Stomach (tissue), 9 donors: ENCODE data around the gene ACBD4. TPM values are rescaled to one million over a fixed set of nuclear protein-coding genes. Genes with fewer than 3 reads are reported as not detected.

Experiments used
- DNase-seq, 2 donors: peaks; one replicate each; pipeline versions ENCODE4 v3.0.0 to v3.0.0-alpha.2; 2013 to 2019
- H3K27ac ChIP-seq, 5 donors: fragments of 200-600 bp in 4 of 5; sonication (generic) in 4 of 5; one replicate each; pipeline ENCODE4 v1.5.1; 2013 to 2019; ENCODE audit warnings: mild to moderate bottlenecking in 1 of 5, moderate library complexity in 1 of 5
- H3K27me3 ChIP-seq, 3 donors: fragments of 200-600 bp; sonication (generic); one replicate each; pipeline ENCODE4 v1.5.1; 2017 to 2019; ENCODE audit warnings: mixed run types in 1 of 3
- H3K36me3 ChIP-seq, 4 donors: fragments of 200-600 bp; sonication (generic); 1 replicate in 3 of 4; 2 replicates in 1 of 4; pipeline ENCODE4 v1.5.1; 2016 to 2019
- H3K4me1 ChIP-seq, 4 donors: fragments of 200-600 bp; sonication (generic); one replicate each; pipeline ENCODE4 v1.5.1; 2016 to 2019
- H3K4me3 ChIP-seq, 4 donors: fragments of 200-600 bp; sonication (generic) in 3 of 4; one replicate each; pipeline ENCODE4 v1.5.1; 2016 to 2019; ENCODE audit warnings: mild to moderate bottlenecking in 1 of 4
- H3K9me3 ChIP-seq, 4 donors: fragments of 200-600 bp; sonication (generic); one replicate each; pipeline ENCODE4 v1.5.1; 2016 to 2019
- EP300 ChIP-seq: sonication (generic); formaldehyde crosslinking; IDR thresholded peaks from one replicate; pipeline ENCODE4 v1.6.1; 2017; ENCODE audit warnings: antibody characterized with exemption
- POLR2A ChIP-seq, 4 donors: fragments of 450-650 bp; IDR thresholded peaks; one replicate each; pipeline ENCODE4 v1.6.1; 2016; ENCODE audit warnings: antibody characterized with exemption in 4 of 4, control low read depth in 2 of 4, mild to moderate bottlenecking in 1 of 4, moderate library complexity in 1 of 4
- POLR2AphosphoS5 ChIP-seq, 3 donors: sonication (generic); formaldehyde crosslinking; IDR thresholded peaks; one replicate each; pipeline ENCODE4 v1.6.1; 2016; ENCODE audit warnings: antibody characterized with exemption in 3 of 3
- WGBS, 5 donors: extraction: QIAGEN DNeasy Blood & Tissue Kit in 3 of 5; methylation state at CpG; one replicate each; pipeline versions ENCODE4 v1.1.5 to v1.1.7; 2013 to 2018; 5-methylcytosine and 5-hydroxymethylcytosine counted together
- intact Hi-C: fragments of 100-400 bp; cut with DNase I; formaldehyde crosslinking; loops from one replicate; pipeline ENCODE4 v1.15.1; 2023; ENCODE audit warnings: low total_unique reads
- polyA plus RNA-seq, 3 donors: library from polyadenylated mRNA; stranded (reverse); fragments of 200-250 nt; gene quantifications; one replicate each; pipeline ENCODE4 v1.2.3, GENCODE V29; 2013
- total RNA-seq, 5 donors: library from RNA; depleted of rRNA; stranded (reverse); fragments of >200 nt; gene quantifications; one replicate each; pipeline versions ENCODE4 v1.1.0 to v1.2.3, GENCODE V29; 2014 to 2016
- TF ChIP-seq, protein P1 (sequence below), 7 experiments: fragments of 450-650 bp in 4 of 7; fragments of 200-600 bp in 3 of 7; sonication (generic) in 3 of 7; IDR thresholded peaks; one replicate each; pipeline ENCODE4 v1.5.1; 2016 to 2019; ENCODE audit warnings: antibody characterized with exemption in 7 of 7, control low read depth in 2 of 7, mild to moderate bottlenecking in 1 of 7
- donor health status: healthy with polysubstance abuse.
- donor health status: Bipolar disorder and iron deficiency.
- donor health status: healthy.

Gene ACBD4
- total and polyA plus RNA-seq, 8 donors, result 4.6 to 24.6 (median 17.1) TPM

DNA sequence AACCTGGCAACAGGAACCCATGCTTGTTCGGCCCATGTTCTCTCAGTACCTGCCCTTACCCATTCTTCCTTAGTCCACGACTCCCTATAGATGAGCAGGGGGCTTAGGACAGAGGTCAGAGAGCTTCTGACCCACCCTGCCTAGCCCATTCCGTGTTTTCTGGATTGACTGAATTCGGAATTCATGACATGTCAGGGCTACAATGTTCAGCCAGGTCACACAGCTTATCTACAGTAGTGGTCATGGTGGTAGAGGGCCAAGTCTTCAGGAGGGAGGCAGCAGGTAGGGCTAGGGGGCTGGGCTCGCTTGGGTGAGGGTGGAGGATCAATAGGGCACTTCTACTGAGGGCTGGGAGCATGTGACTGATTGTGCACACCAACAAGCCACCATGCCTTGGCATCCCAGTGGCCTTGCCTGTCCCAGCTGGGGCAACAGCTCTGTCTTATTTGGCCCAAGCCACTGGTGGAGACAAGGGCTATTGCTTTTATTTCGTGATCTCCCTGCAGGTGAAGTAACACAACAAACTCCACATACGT lies 29.3 kb downstream of the ACBD4 start:
- DNase-seq, result no peak
- H3K27ac ChIP-seq, result no peak overlapping the region
- peaks cover 0 to 17% (median 7%) of the 10 kb centered on the region in 4 donors for H3K36me3 ChIP-seq
- whole genome bisulfite sequencing, 5 donors, result 88 to 100% (median 92%) methylated on average over 7 of the region's 7 CpGs
- TF ChIP-seq POLR2AphosphoS5 (IDR thresholded peaks at IDR 0.05), result no peak
- TF ChIP-seq POLR2A (IDR thresholded peaks at IDR 0.05), result no peak
- no peak for TF ChIP-seq EP300
- TF ChIP-seq, protein P1, sequence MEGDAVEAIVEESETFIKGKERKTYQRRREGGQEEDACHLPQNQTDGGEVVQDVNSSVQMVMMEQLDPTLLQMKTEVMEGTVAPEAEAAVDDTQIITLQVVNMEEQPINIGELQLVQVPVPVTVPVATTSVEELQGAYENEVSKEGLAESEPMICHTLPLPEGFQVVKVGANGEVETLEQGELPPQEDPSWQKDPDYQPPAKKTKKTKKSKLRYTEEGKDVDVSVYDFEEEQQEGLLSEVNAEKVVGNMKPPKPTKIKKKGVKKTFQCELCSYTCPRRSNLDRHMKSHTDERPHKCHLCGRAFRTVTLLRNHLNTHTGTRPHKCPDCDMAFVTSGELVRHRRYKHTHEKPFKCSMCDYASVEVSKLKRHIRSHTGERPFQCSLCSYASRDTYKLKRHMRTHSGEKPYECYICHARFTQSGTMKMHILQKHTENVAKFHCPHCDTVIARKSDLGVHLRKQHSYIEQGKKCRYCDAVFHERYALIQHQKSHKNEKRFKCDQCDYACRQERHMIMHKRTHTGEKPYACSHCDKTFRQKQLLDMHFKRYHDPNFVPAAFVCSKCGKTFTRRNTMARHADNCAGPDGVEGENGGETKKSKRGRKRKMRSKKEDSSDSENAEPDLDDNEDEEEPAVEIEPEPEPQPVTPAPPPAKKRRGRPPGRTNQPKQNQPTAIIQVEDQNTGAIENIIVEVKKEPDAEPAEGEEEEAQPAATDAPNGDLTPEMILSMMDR (IDR thresholded peaks at IDR 0.05), result no peak
- H3K4me3 ChIP-seq, result no peak overlapping the region
- peaks cover 11 to 24% (median 15%) of the 10 kb centered on the region in 4 donors for H3K4me1 ChIP-seq
- H3K27me3 ChIP-seq, result no peaks in the 10 kb centered on the region
- intact Hi-C loops, result no loop called here
- no peaks in the 10 kb centered on the region for H3K9me3 ChIP-seq

DNA sequence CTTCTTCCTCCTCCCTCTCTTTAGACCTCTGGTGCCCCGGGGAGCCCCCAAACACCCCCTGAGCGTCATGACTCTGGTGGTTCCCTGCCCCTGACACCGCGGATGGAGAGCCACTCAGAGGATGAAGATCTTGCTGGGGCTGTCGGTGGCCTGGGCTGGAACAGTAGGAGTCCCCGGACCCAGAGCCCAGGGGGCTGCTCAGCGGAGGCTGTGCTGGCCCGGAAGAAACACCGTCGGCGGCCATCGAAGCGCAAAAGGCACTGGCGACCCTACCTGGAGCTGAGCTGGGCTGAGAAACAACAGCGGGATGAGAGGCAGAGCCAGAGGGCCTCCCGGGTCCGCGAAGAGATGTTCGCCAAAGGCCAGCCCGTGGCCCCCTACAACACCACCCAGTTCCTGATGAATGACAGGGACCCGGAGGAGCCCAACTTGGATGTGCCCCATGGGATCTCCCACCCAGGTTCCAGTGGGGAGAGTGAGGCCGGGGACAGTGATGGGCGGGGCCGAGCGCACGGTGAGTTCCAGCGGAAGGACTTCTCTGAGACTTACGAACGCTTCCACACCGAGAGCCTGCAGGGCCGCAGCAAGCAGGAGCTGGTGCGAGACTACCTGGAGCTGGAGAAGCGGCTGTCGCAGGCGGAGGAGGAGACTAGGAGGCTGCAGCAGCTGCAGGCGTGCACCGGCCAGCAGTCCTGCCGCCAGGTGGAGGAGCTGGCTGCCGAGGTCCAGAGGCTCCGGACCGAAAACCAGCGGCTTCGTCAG lies 33.7 kb downstream of the ACBD4 start:
- TF ChIP-seq EP300 (no peak), POLR2A (IDR thresholded peaks at IDR 0.05) (no peak), POLR2AphosphoS5 (IDR thresholded peaks at IDR 0.05) (no peak)
- TF ChIP-seq, protein P1 (IDR thresholded peaks at IDR 0.05), result no peak
- intact Hi-C loops, result no loop called here
- Histone ChIP-seq H3K27ac (peak overlapping the region in 2 of 5 donors; percentile 84 to 85), H3K4me1 (peaks cover 27 to 39% (median 34%) of the 10 kb centered on the region in 4 donors), H3K9me3 (no peaks in the 10 kb centered on the region), H3K27me3 (no peaks in the 10 kb centered on the region), H3K36me3 (peaks cover 0 to 21% (median 7%) of the 10 kb centered on the region in 4 donors), H3K4me3 (no peak overlapping the region)
- no peak for DNase-seq
- 92 to 95% (median 92%) methylated on average over 43 of the region's 43 CpGs for WGBS, 5 donors

DNA sequence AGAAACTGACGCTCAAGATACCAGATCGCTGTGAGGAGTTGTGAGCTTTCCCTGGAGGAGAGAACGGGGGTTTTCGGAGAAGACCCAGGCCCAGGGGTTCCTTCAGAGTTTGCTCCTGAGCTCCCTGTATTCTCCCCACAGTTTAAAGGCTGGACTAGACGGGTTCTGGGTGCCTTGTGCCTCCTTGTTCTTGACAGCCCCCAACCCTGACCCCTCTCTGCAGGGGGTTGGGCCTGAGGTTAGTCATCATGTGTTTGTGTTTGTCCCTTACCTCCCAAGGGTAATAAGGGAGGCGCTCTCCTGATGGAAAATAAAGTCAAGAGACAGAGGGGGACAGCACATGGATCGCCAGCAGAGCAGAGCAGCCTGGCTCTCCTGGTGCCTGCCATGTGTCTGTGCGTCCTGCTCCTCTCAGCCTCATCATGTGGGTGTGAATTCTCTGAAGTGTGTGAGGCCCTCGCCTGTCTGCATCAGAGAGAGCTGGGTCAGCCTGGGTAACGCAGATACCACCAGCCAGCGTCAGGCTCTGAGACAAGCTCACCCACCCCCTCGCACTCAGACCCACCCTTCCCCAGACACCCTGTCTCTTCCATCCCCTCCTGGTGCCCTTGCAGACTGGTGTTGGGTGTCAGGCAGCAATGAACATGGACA lies 34.9 kb downstream of the ACBD4 start:
- intact Hi-C loops, result no loop called here
- H3K4me3 ChIP-seq, result peak overlapping the region in 1 of 4 donors; percentile 37
- TF ChIP-seq POLR2A (IDR thresholded peaks at IDR 0.05) (no peak), POLR2AphosphoS5 (IDR thresholded peaks at IDR 0.05) (no peak), EP300 (no peak)
- TF ChIP-seq, protein P1 (IDR thresholded peaks at IDR 0.05), result no peak
- H3K27me3 ChIP-seq, result no peaks in the 10 kb centered on the region
- peaks cover 0 to 15% (median 7%) of the 10 kb centered on the region in 4 donors for H3K36me3 ChIP-seq
- H3K4me1 ChIP-seq, result peaks cover 27 to 39% (median 34%) of the 10 kb centered on the region in 4 donors
- DNase-seq, result no peak
- H3K27ac ChIP-seq, result peak overlapping the region; percentile 6 to 85 (median 84)
- 80 to 89% (median 88%) methylated on average over 12 of the region's 12 CpGs for WGBS, 5 donors
- H3K9me3 ChIP-seq, result no peaks in the 10 kb centered on the region

DNA sequence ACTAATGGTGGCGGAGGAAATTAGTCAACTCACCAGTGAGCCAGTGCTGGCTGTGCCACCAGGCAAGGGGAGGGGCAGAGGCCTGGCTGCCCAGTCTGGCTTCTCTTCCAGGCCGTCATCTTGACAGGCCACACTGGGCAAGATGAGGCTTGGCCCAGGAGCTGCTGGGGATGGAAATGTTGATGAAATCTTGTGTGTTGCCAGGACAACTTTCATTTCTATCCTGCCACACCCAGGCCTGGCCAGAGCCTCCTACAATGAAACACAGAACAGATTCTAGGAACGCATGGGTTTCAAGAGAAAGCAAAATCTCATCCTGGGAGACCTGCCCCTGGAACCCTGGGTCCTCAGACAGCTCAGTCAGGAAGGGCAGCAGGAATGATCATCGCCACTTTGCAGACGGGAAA lies 35.4 kb downstream of the ACBD4 start:
- Histone ChIP-seq H3K4me1 (peaks cover 27 to 44% (median 34%) of the 10 kb centered on the region in 4 donors), H3K4me3 (peak overlapping the region; percentile 28 to 41 (median 37))
- 24 to 37% (median 34%) methylated on average over 4 to 5 of the region's 5 CpGs for WGBS, 5 donors

More for the DNA sequence above, 35.4 kb downstream of the ACBD4 start:
- Histone ChIP-seq H3K36me3 (peaks cover 0 to 15% (median 7%) of the 10 kb centered on the region in 4 donors), H3K27ac (peak overlapping the region; percentile 76 to 85 (median 84)), H3K27me3 (no peaks in the 10 kb centered on the region), H3K9me3 (no peaks in the 10 kb centered on the region)
- intact Hi-C loops, result no loop called here
- TF ChIP-seq, protein P1 (IDR thresholded peaks at IDR 0.05), result no peak
- TF ChIP-seq POLR2AphosphoS5 (IDR thresholded peaks at IDR 0.05), result peak; percentile 13 to 20 (median 20)
- DNase-seq, result peak; percentile 31 to 87
